Middle frontal gyrus (tissue), 1 donor: ENCODE data around the gene NANP.
"Not testable (repeated sequence)": the region's sequence is repeated elsewhere in the genome, so short reads cannot be mapped to it uniquely, and the experiment has no call there.

ENCODE experiments used
- DNase-seq: peaks from one replicate; pipeline ENCODE4 v3.0.0-alpha.2; 2015; ENCODE audit warnings: low spot score; ENCODE audit errors: extremely low spot score

Gene NANP

GRCh38 chr20:25623736-25624499 lies at the start of gene NANP:
Gene NANP, minus strand, starts transcription at chr20:25624014. Its CDS starts 66 bp downstream, at chr20:25623948.
- peak; percentile 93 for DNase-seq

- no peak for DNase-seq
These were observed 48.9 kb upstream of the NANP start for GRCh38 chr20:25672659-25673235.

- DNase-seq, result no peak
These were observed 46.1 kb upstream of the NANP start for GRCh38 chr20:25669826-25670422.

- DNase-seq, result no peak
These were observed 44.6 kb upstream of the NANP start for GRCh38 chr20:25668446-25668845.

GRCh38 chr20:25659999-25660398 lies 36.2 kb upstream of the NANP start:
- no peak for DNase-seq

- DNase-seq, result no peak
These were observed 30.7 kb upstream of the NANP start for GRCh38 chr20:25654487-25654886.

GRCh38 chr20:25652866-25653265 lies 29.1 kb upstream of the NANP start:
- DNase-seq, result not testable (repeated sequence)

GRCh38 chr20:25644814-25645213 lies 21.0 kb upstream of the NANP start:
- no peak for DNase-seq

- no peak for DNase-seq
These were observed 19.9 kb upstream of the NANP start for GRCh38 chr20:25643716-25644115.

- no peak for DNase-seq
These were observed 13.4 kb upstream of the NANP start for GRCh38 chr20:25637247-25637646.

- no peak for DNase-seq
These were observed 9.4 kb upstream of the NANP start for GRCh38 chr20:25632940-25633790.

GRCh38 chr20:25630615-25631014 lies 6.8 kb upstream of the NANP start:
- DNase-seq, result not testable (repeated sequence)

- DNase-seq, result no peak
These were observed 6.1 kb upstream of the NANP start for GRCh38 chr20:25629816-25630499.

GRCh38 chr20:25626779-25627178 lies 3.0 kb upstream of the NANP start:
- no peak for DNase-seq

- DNase-seq, result no peak
These were observed 706 bp upstream of the NANP start for GRCh38 chr20:25624500-25624939.

- no peak for DNase-seq
These were observed 534 bp downstream of the NANP start for GRCh38 chr20:25623225-25623735.

GRCh38 chr20:25622450-25623224 lies 1.2 kb downstream of the NANP start:
- DNase-seq, result no peak

GRCh38 chr20:25622049-25622448 lies 1.8 kb downstream of the NANP start:
- DNase-seq, result no peak

- DNase-seq, result no peak
These were observed 4.3 kb downstream of the NANP start for GRCh38 chr20:25619514-25619913.

GRCh38 chr20:25608774-25609173 lies 15.0 kb downstream of the NANP start:
- no peak for DNase-seq
